SJSA1 (cell line): ENCODE results near the gene RPP25L. TPM values are rescaled to one million over a fixed set of nuclear protein-coding genes. Genes with fewer than 3 reads are reported as not detected.
A peak's percentile ranks its signal among the peaks of the same experiment; 100 is the strongest.
"Not testable (repeated sequence)": the region's sequence is repeated elsewhere in the genome, so short reads cannot be mapped to it uniquely, and the experiment has no call there.

Source experiments
- DNase-seq, 2 experiments: peaks; one replicate each; pipeline ENCODE4 v3.0.0-alpha.2; 2015 to 2020; ENCODE audit warnings: low spot score in 2 of 2, low read depth in 1 of 2
- H3K27ac ChIP-seq: fragments of 250-450 bp; sonication (Bioruptor Pico); 2 replicates; pipeline ENCODE4 v1.5.1; 2020; ENCODE audit warnings: mild to moderate bottlenecking, moderate library complexity
- H3K27me3 ChIP-seq: fragments of 250-450 bp; sonication (Bioruptor Pico); replicated peaks from 2 replicates; pipeline ENCODE4 v1.5.1; 2020; ENCODE audit warnings: mild to moderate bottlenecking, moderate library complexity
- H3K36me3 ChIP-seq: fragments of 250-450 bp; sonication (Bioruptor Pico); 2 replicates; pipeline ENCODE4 v1.5.1; 2020; ENCODE audit warnings: mild to moderate bottlenecking
- H3K4me1 ChIP-seq: fragments of 250-450 bp; sonication (Bioruptor Pico); replicated peaks from 2 replicates; pipeline ENCODE4 v1.6.1; 2021; ENCODE audit warnings: mild to moderate bottlenecking
- H3K4me3 ChIP-seq: fragments of 250-450 bp; sonication (Bioruptor Pico); 2 replicates; pipeline ENCODE4 v1.5.1; 2020; ENCODE audit warnings: mild to moderate bottlenecking
- H3K9me3 ChIP-seq: fragments of 250-450 bp; sonication (Bioruptor Pico); replicated peaks from 2 replicates; pipeline ENCODE4 v1.5.1; 2020; ENCODE audit warnings: mild to moderate bottlenecking
- total RNA-seq: library from RNA; depleted of rRNA; stranded (reverse); fragments of >200 nt; shearing (Covaris generic); gene quantifications from 2 replicates; pipeline ENCODE4 v1.2.3, GENCODE V29; 2014

Gene RPP25L
- total RNA-seq, 1 experiment from 2014 or later: 12.3 TPM

GRCh38 chr9:34647651-34648050, 35.8 kb upstream of the RPP25L start:
- no peak overlapping the region for H3K27ac ChIP-seq
- peak overlapping the region; percentile 70 for H3K4me3 ChIP-seq
- no peak for DNase-seq
- H3K27me3 ChIP-seq: no peaks in the 10 kb centered on the region
- no peaks in the 10 kb centered on the region for H3K9me3 ChIP-seq
- peaks cover 8% of the 10 kb centered on the region; the same call in 1 of the 2 replicates for H3K36me3 ChIP-seq
- peaks cover 20% of the 10 kb centered on the region for H3K4me1 ChIP-seq

DNA sequence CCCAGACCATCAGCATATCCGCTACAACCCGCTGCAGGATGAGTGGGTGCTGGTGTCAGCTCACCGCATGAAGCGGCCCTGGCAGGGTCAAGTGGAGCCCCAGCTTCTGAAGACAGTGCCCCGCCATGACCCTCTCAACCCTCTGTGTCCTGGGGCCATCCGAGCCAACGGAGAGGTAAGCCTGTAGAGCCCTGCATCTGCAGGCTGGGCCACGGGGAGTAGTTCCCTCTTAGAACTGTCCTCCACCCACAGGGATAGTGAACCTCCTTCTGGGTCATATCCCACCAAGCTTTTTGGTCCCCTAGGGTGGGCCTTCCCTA, 35.1 kb upstream of the RPP25L start:
- Histone ChIP-seq H3K36me3 (peaks cover 8% of the 10 kb centered on the region; the same call in 1 of the 2 replicates), H3K4me1 (peaks cover 14% of the 10 kb centered on the region), H3K27ac (0 out of 2 replicates have a peak overlapping the region, but pooled peaks have one; percentile 26), H3K9me3 (no peaks in the 10 kb centered on the region), H3K27me3 (no peaks in the 10 kb centered on the region), H3K4me3 (peak overlapping the region; percentile 70)
- DNase-seq: no peak

GRCh38 chr9:34646211-34647083, 34.5 kb upstream of the RPP25L start, which contains the start of gene GALT:
Gene GALT (plus strand): TSS chr9:34646675. CDS start chr9:34646705, 30 bp downstream.
- Histone ChIP-seq H3K27me3 (no peaks in the 10 kb centered on the region), H3K9me3 (no peaks in the 10 kb centered on the region), H3K27ac (peak within 1 kb of the TSS; percentile 26; the same call in 1 of the 2 replicates), H3K36me3 (peaks cover 8% of the 10 kb centered on the region; the same call in 1 of the 2 replicates), H3K4me3 (peak within 1 kb of the TSS; percentile 70), H3K4me1 (peaks cover 11% of the 10 kb centered on the region)
- DNase-seq: peak; percentile 74 to 87

DNA sequence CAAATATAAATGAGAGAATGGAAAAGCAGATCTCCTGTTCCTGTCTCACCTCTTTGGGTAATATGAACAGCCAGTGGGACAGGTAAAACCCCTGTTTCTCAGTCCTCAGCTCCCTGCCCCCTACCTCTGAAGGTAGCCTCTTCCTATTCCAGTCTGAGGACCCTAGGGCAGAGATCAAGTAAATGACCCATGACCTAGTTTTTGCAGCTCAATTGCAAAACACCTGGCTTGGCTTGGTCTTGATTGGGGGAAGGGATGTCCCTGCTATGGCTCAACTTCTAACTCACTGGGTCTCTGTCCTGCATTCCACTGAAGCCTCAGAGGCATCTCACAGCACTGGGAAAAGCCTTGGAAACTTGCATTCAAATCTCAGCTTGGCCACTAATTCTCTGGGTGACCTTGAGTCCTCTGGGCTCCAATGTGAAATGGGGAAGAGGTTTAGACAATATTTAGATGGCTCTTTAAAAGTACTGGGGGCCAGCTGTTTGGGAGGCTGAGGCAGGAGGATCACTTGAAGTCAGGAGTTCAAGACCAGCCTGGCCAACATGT, 32.9 kb upstream of the RPP25L start:
- Histone ChIP-seq H3K4me3 (no peak overlapping the region), H3K4me1 (peaks cover 11% of the 10 kb centered on the region; the same call in 1 of the 2 replicates), H3K9me3 (no peaks in the 10 kb centered on the region), H3K36me3 (peaks cover 8% of the 10 kb centered on the region; the same call in 1 of the 2 replicates), H3K27ac (no peak overlapping the region), H3K27me3 (no peaks in the 10 kb centered on the region)
- no peak for DNase-seq

DNA sequence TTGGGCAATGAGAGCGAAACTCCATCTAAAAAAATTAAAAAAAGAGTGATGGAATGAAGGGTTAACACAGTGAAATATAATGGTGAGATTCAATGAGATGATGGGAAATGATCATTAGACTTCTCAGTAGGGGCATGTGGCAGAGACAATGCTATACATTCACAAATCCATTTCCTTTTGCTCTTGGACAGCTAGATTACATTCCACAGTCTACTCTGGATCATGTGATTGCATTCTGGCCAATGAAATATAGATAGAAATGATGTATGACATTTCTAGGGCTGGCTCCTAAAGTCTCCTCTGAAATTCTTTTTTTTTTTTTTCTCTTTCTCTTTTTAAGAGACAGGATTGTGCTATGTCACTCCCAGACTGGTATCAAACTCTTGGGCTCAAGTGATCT, 30.8 kb upstream of the RPP25L start:
- Histone ChIP-seq H3K36me3 (no peaks in the 10 kb centered on the region), H3K4me3 (no peak overlapping the region), H3K9me3 (no peaks in the 10 kb centered on the region), H3K4me1 (peaks cover 15% of the 10 kb centered on the region), H3K27ac (no peak overlapping the region), H3K27me3 (no peaks in the 10 kb centered on the region)
- no peak for DNase-seq

GRCh38 chr9:34639322-34639721, 27.4 kb upstream of the RPP25L start:
- H3K36me3 ChIP-seq, H3K4me3 ChIP-seq, DNase-seq, H3K9me3 ChIP-seq, H3K27ac ChIP-seq, H3K27me3 ChIP-seq: not testable (repeated sequence)
- peaks cover 15% of the 10 kb centered on the region for H3K4me1 ChIP-seq

- peak overlapping the region; percentile 65 for H3K4me3 ChIP-seq
- H3K36me3 ChIP-seq: no peaks in the 10 kb centered on the region
- DNase-seq: no peak
- 0 out of 2 replicates have a peak overlapping the region, but pooled peaks have one; percentile 6 for H3K27ac ChIP-seq
- H3K27me3 ChIP-seq: no peaks in the 10 kb centered on the region
- peaks cover 15% of the 10 kb centered on the region for H3K4me1 ChIP-seq
- H3K9me3 ChIP-seq: no peaks in the 10 kb centered on the region
These were observed 26.2 kb upstream of the RPP25L start for GRCh38 chr9:34638138-34638445.

DNA sequence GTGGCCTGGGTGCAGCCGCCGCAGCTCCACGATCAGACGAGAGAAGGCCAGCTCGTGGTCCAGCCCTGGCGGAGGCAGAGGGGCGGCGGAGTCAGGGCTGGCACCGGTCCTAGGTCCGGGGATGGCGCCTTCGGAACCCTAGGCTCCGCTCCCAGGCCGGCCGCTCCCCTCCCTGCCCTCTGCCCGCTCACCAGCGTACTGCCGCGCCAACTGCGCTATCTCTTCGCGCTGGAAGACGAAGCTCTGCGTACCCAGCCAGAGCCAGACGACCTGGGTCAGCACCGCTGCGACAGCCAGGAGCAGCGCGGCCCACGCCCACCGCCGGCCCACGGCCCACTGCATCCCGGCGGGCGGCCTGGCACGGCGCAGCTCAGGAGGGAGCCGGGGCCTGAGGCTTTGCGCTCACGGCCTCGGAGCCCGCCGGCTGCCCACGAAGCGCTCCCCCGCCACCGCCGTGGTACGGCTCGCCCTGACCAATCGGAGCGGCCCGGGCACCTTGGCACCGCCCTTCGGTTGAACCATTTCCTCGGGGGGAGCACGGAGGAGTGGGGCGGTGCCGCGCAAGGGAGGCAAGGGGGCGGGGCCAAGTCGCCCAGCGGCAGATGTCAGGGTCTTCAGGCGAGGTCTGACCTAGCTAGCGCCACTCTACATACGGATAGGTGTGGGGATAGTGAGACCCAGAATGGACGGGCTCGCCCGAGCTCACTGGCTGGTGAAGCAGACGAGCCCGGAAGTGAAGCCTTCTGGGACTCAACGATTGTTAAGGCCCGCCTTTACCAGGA, 25.6 kb upstream of the RPP25L start, which contains the start of gene SIGMAR1:
SIGMAR1 (minus strand) TSS at position 432 of the 782 bp plus-strand sequence; CDS start at position 342, 90 bp downstream.
- H3K27me3 ChIP-seq: no peaks in the 10 kb centered on the region
- peaks cover 15% of the 10 kb centered on the region for H3K4me1 ChIP-seq
- no peaks in the 10 kb centered on the region for H3K9me3 ChIP-seq
- H3K4me3 ChIP-seq: peak within 1 kb of the TSS; percentile 65
- peak; percentile 85 for DNase-seq
- no peaks in the 10 kb centered on the region for H3K36me3 ChIP-seq
- 0 out of 2 replicates have a peak within 1 kb of the TSS, but pooled peaks have one; percentile 6 for H3K27ac ChIP-seq

DNA sequence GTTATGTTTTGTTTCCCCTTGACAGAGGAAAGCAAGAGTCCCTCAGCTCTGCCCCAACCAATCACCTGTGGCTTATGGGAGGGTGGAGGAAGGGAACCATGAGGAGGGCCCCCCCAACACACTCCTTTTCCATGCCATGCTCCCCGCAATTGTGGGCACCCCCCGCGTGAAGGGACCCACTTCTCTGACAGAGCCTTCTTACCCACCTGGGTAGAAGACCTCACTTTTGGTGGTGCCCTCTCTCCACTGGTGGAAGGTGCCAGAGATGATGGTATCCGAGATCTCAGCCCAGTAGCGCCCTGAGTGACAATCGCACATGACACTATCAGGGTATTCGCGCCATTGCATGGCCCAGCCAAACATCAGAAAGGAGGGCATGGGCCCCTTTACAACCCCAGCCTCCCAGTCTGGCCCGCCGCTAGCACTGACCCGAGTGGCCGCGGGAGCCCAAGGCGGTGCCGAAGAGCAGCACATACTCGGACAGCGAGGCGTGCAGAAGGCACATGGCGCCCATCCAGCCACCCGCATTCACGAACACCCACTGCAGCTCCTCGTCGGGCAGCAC, 25.0 kb upstream of the RPP25L start:
- Histone ChIP-seq H3K36me3 (no peaks in the 10 kb centered on the region), H3K27ac (no peak overlapping the region), H3K27me3 (no peaks in the 10 kb centered on the region), H3K4me1 (peaks cover 15% of the 10 kb centered on the region), H3K4me3 (peak overlapping the region; percentile 65), H3K9me3 (no peaks in the 10 kb centered on the region)
- DNase-seq: no peak

DNA sequence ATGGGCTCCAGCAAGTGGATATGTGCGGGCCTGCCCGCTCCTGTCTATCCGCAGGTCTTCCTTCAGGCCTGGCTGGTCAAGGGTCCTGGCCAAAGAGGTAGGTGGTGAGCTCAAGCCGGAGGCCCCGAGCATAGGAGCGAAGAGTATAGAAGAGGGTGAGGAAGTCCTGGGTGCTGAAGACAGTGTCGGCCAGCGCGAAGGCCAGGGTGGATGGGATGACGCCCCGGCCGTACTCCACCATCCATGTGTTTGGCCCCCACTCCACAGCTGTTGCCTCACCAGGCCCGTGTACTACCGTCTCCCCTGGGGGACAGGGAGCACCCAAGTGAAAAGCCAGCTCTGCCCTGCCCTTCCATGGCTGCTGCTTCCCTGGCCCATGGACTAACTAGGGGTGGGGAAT, 23.7 kb upstream of the RPP25L start:
- H3K27ac ChIP-seq: no peak overlapping the region
- H3K4me1 ChIP-seq: peaks cover 15% of the 10 kb centered on the region
- H3K27me3 ChIP-seq: no peaks in the 10 kb centered on the region
- DNase-seq: no peak
- H3K4me3 ChIP-seq: no peak overlapping the region
- no peaks in the 10 kb centered on the region for H3K9me3 ChIP-seq
- H3K36me3 ChIP-seq: no peaks in the 10 kb centered on the region

DNA sequence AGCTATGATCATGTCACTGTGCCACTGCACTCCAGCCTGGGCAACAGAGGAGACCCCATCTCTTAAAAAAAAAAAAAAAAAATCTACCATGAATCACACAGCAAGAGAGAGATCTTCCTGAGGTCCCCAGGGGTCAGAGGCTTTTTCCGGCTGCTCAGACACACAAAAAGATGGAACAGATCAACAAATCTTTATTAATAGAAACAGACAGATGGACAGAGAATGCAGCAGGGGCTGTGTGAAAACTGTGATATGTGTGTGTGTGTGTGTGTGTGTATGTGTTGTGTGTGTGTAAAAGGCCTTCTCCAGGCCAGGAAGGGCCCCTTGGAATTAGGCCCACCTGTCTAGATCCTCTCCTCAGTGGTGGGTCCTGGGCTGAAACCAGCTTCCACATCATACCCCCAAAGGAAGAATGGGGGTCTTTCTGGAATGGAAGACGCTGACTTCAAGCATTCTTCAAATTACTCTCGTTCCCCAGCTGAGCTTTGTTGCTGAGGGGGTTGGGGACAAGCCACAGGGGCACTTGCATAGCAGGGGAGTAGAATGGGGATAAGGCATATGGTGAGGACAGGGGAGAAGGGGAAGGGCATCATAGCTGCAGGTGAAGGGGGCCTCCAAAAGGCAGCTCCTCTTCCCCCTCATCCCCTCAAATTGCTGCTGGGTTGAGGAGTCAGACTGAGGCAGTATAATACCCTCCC, 22.8 kb upstream of the RPP25L start:
- no peak overlapping the region for H3K27ac ChIP-seq
- no peaks in the 10 kb centered on the region for H3K9me3 ChIP-seq
- DNase-seq: no peak
- no peaks in the 10 kb centered on the region for H3K36me3 ChIP-seq
- H3K27me3 ChIP-seq: no peaks in the 10 kb centered on the region
- H3K4me3 ChIP-seq: no peak overlapping the region
- H3K4me1 ChIP-seq: peaks cover 15% of the 10 kb centered on the region

DNA sequence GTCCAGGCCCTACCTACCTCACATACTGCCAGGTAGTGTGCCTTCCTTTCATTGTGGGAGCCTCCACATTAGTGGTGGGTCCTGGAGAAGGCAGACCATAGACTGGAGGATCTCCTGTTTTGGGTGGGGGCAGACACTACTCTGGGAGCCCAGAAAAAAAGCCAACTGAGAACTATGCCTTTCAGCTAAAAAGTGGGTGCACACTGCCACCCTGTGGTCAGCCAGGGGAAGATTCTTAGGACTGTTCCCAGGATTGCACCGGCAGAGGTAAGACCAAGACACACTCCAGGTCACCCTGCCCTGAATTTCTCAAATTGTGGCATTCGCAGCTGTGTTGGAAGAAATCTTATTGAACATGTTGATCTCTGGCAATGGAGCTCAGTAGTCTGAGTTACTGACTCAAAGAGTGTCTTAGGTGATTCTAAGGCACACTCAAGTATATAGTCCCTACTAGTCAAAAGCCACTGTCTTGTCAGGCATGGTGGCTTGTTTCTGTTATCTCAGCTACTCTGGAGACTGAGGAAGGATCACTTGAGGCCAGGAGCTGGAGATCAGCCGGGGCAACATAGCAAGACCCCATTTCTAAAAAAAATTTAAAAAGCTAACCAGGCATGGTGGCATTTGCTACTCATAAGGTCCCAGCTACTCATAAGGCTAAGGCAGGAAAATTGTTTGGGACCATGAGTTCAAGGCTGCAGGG, 22.1 kb upstream of the RPP25L start:
- peaks cover 15% of the 10 kb centered on the region for H3K4me1 ChIP-seq
- H3K27me3 ChIP-seq: peaks cover 7% of the 10 kb centered on the region; the same call in 1 of the 2 replicates
- no peaks in the 10 kb centered on the region for H3K9me3 ChIP-seq
- DNase-seq: peak; percentile 26 to 48
- no peak overlapping the region for H3K27ac ChIP-seq
- H3K36me3 ChIP-seq: no peaks in the 10 kb centered on the region
- H3K4me3 ChIP-seq: no peak overlapping the region
